Measurements from ENCODE around the gene IGSF9.

Gene IGSF9

GRCh38 chr1:159987186-159987585 lies 41.8 kb upstream of the IGSF9 start:
- DNase-seq (ENCODE audit: insufficient read length, low spot score) (no peak), FAIRE-seq (no peak)
- TF ChIP-seq TAF1 (IDR thresholded peaks at IDR 0.05; ENCODE audit: low read depth, low read length) (no peak), POLR2AphosphoS5 (IDR thresholded peaks at IDR 0.05; ENCODE audit: low read depth, low read length) (no peak), PAX5 (IDR thresholded peaks at IDR 0.05; ENCODE audit: insufficient read depth, low read length, severe bottlenecking) (no peak), SPI1 (IDR thresholded peaks at IDR 0.05; ENCODE audit: low read depth, low read length) (no peak), POLR2A (IDR thresholded peaks at IDR 0.05; ENCODE audit: low read depth, low read length) (no peak), POU2F2 (IDR thresholded peaks at IDR 0.05; ENCODE audit: low read depth, low read length) (no peak)

GRCh38 chr1:159986531-159986930 lies 41.1 kb upstream of the IGSF9 start:
- FAIRE-seq (no peak), DNase-seq (ENCODE audit: insufficient read length, low spot score) (no peak)
- TF ChIP-seq SPI1 (IDR thresholded peaks at IDR 0.05; ENCODE audit: low read depth, low read length) (no peak), POU2F2 (IDR thresholded peaks at IDR 0.05; ENCODE audit: low read depth, low read length) (no peak), TAF1 (IDR thresholded peaks at IDR 0.05; ENCODE audit: low read depth, low read length) (no peak), PAX5 (IDR thresholded peaks at IDR 0.05; ENCODE audit: insufficient read depth, low read length, severe bottlenecking) (no peak), POLR2AphosphoS5 (IDR thresholded peaks at IDR 0.05; ENCODE audit: low read depth, low read length) (no peak), POLR2A (IDR thresholded peaks at IDR 0.05; ENCODE audit: low read depth, low read length) (no peak)

- TF ChIP-seq TAF1 (IDR thresholded peaks at IDR 0.05; ENCODE audit: low read depth, low read length), result no peak
- no peak for TF ChIP-seq SPI1 (IDR thresholded peaks at IDR 0.05; ENCODE audit: low read depth, low read length)
- TF ChIP-seq POLR2AphosphoS5 (IDR thresholded peaks at IDR 0.05; ENCODE audit: low read depth, low read length), result no peak
- TF ChIP-seq POU2F2 (IDR thresholded peaks at IDR 0.05; ENCODE audit: low read depth, low read length), result no peak
- no peak for TF ChIP-seq PAX5 (IDR thresholded peaks at IDR 0.05; ENCODE audit: insufficient read depth, low read length, severe bottlenecking)
- TF ChIP-seq POLR2A (IDR thresholded peaks at IDR 0.05; ENCODE audit: low read depth, low read length), result no peak
- FAIRE-seq (no peak), DNase-seq (ENCODE audit: insufficient read length, low spot score) (no peak)
These were observed 40.7 kb upstream of the IGSF9 start for GRCh38 chr1:159986093-159986492.

- no peak for TF ChIP-seq SPI1 (IDR thresholded peaks at IDR 0.05; ENCODE audit: low read depth, low read length)
- no peak for TF ChIP-seq PAX5 (IDR thresholded peaks at IDR 0.05; ENCODE audit: insufficient read depth, low read length, severe bottlenecking)
- FAIRE-seq, result no peak
- DNase-seq (ENCODE audit: insufficient read length, low spot score), result no peak
These were observed 40.1 kb upstream of the IGSF9 start for GRCh38 chr1:159985473-159985872.

GRCh38 chr1:159983681-159984080 lies 38.3 kb upstream of the IGSF9 start:
- FAIRE-seq, result no peak
- DNase-seq (ENCODE audit: insufficient read length, low spot score), result no peak
- TF ChIP-seq TAF1 (IDR thresholded peaks at IDR 0.05; ENCODE audit: low read depth, low read length) (no peak), POLR2AphosphoS5 (IDR thresholded peaks at IDR 0.05; ENCODE audit: low read depth, low read length) (no peak), POLR2A (IDR thresholded peaks at IDR 0.05; ENCODE audit: low read depth, low read length) (no peak), SPI1 (IDR thresholded peaks at IDR 0.05; ENCODE audit: low read depth, low read length) (no peak), POU2F2 (IDR thresholded peaks at IDR 0.05; ENCODE audit: low read depth, low read length) (no peak), PAX5 (IDR thresholded peaks at IDR 0.05; ENCODE audit: insufficient read depth, low read length, severe bottlenecking) (no peak)

GRCh38 chr1:159982280-159982679 lies 36.9 kb upstream of the IGSF9 start:
- no peak for FAIRE-seq
- no peak for DNase-seq (ENCODE audit: insufficient read length, low spot score)
- no peak for TF ChIP-seq PAX5 (IDR thresholded peaks at IDR 0.05; ENCODE audit: insufficient read depth, low read length, severe bottlenecking)
- no peak for TF ChIP-seq POLR2A (IDR thresholded peaks at IDR 0.05; ENCODE audit: low read depth, low read length)
- TF ChIP-seq TAF1 (IDR thresholded peaks at IDR 0.05; ENCODE audit: low read depth, low read length), result no peak
- TF ChIP-seq SPI1 (IDR thresholded peaks at IDR 0.05; ENCODE audit: low read depth, low read length), result no peak
- TF ChIP-seq POLR2AphosphoS5 (IDR thresholded peaks at IDR 0.05; ENCODE audit: low read depth, low read length), result no peak

- DNase-seq (ENCODE audit: insufficient read length, low spot score) (no peak), FAIRE-seq (no peak)
- TF ChIP-seq SPI1 (IDR thresholded peaks at IDR 0.05; ENCODE audit: low read depth, low read length) (no peak), TAF1 (IDR thresholded peaks at IDR 0.05; ENCODE audit: low read depth, low read length) (no peak), POLR2A (IDR thresholded peaks at IDR 0.05; ENCODE audit: low read depth, low read length) (no peak), PAX5 (IDR thresholded peaks at IDR 0.05; ENCODE audit: insufficient read depth, low read length, severe bottlenecking) (no peak), POU2F2 (IDR thresholded peaks at IDR 0.05; ENCODE audit: low read depth, low read length) (no peak), POLR2AphosphoS5 (IDR thresholded peaks at IDR 0.05; ENCODE audit: low read depth, low read length) (no peak)
These were observed 36.1 kb upstream of the IGSF9 start for GRCh38 chr1:159981351-159982055.

GRCh38 chr1:159980786-159981185 lies 35.4 kb upstream of the IGSF9 start:
- TF ChIP-seq PAX5 (IDR thresholded peaks at IDR 0.05; ENCODE audit: insufficient read depth, low read length, severe bottlenecking) (no peak), TAF1 (IDR thresholded peaks at IDR 0.05; ENCODE audit: low read depth, low read length) (no peak), POU2F2 (IDR thresholded peaks at IDR 0.05; ENCODE audit: low read depth, low read length) (no peak), SPI1 (IDR thresholded peaks at IDR 0.05; ENCODE audit: low read depth, low read length) (no peak), POLR2AphosphoS5 (IDR thresholded peaks at IDR 0.05; ENCODE audit: low read depth, low read length) (no peak), POLR2A (IDR thresholded peaks at IDR 0.05; ENCODE audit: low read depth, low read length) (no peak)
- DNase-seq (ENCODE audit: insufficient read length, low spot score), result no peak
- no peak for FAIRE-seq

- FAIRE-seq, result no peak
- TF ChIP-seq TAF1 (IDR thresholded peaks at IDR 0.05; ENCODE audit: low read depth, low read length) (no peak), POLR2A (IDR thresholded peaks at IDR 0.05; ENCODE audit: low read depth, low read length) (no peak), SPI1 (IDR thresholded peaks at IDR 0.05; ENCODE audit: low read depth, low read length) (no peak), POU2F2 (IDR thresholded peaks at IDR 0.05; ENCODE audit: low read depth, low read length) (no peak)
These were observed 34.7 kb upstream of the IGSF9 start for GRCh38 chr1:159980076-159980475.

GRCh38 chr1:159979257-159979656 lies 33.8 kb upstream of the IGSF9 start:
- FAIRE-seq (no peak), DNase-seq (ENCODE audit: insufficient read length, low spot score) (no peak)
- TF ChIP-seq TAF1 (IDR thresholded peaks at IDR 0.05; ENCODE audit: low read depth, low read length) (no peak), POLR2A (IDR thresholded peaks at IDR 0.05; ENCODE audit: low read depth, low read length) (no peak), SPI1 (IDR thresholded peaks at IDR 0.05; ENCODE audit: low read depth, low read length) (no peak), POU2F2 (IDR thresholded peaks at IDR 0.05; ENCODE audit: low read depth, low read length) (no peak), POLR2AphosphoS5 (IDR thresholded peaks at IDR 0.05; ENCODE audit: low read depth, low read length) (no peak), PAX5 (IDR thresholded peaks at IDR 0.05; ENCODE audit: insufficient read depth, low read length, severe bottlenecking) (no peak)

More at GRCh38 chr1:159980076-159980475, 34.7 kb upstream of the IGSF9 start:
- no peak for DNase-seq (ENCODE audit: insufficient read length, low spot score)
